8988T (cell line): ENCODE data around the gene GALNT13.
A peak's percentile ranks its signal among the peaks of the same experiment; 100 is the strongest.

Source experiments
- DNase-seq: peaks from one replicate; pipeline ENCODE4 v3.0.0; 2011

The GALNT13 gene

GRCh38 chr2:154331784-154332183 is 460.1 kb downstream of the GALNT13 start:
- DNase-seq, result no peak

GRCh38 chr2:154336201-154336600 is 464.5 kb downstream of the GALNT13 start:
- DNase-seq, result no peak

GRCh38 chr2:154338352-154338967 is 466.7 kb downstream of the GALNT13 start:
- no peak for DNase-seq

- no peak for DNase-seq
Observed at GRCh38 chr2:154343282-154343681, 471.6 kb downstream of the GALNT13 start.

- DNase-seq, result no peak
Observed at GRCh38 chr2:154350911-154351310, 479.2 kb downstream of the GALNT13 start.

GRCh38 chr2:154361276-154361675 is 489.6 kb downstream of the GALNT13 start:
- no peak for DNase-seq

GRCh38 chr2:154368153-154368552 is 496.4 kb downstream of the GALNT13 start:
- no peak for DNase-seq

GRCh38 chr2:154370873-154371272 is 499.2 kb downstream of the GALNT13 start:
- DNase-seq, result no peak

- DNase-seq, result no peak
Observed at GRCh38 chr2:154374416-154374815, 502.7 kb downstream of the GALNT13 start.

GRCh38 chr2:154375579-154375931 is 503.8 kb downstream of the GALNT13 start:
- peak; percentile 8 for DNase-seq

GRCh38 chr2:154381931-154382794 is 510.4 kb downstream of the GALNT13 start:
- DNase-seq, result no peak

GRCh38 chr2:154386186-154386585 is 514.5 kb downstream of the GALNT13 start:
- no peak for DNase-seq

- no peak for DNase-seq
Observed at GRCh38 chr2:154391051-154391450, 519.3 kb downstream of the GALNT13 start.

GRCh38 chr2:154392256-154392655 is 520.5 kb downstream of the GALNT13 start:
- no peak for DNase-seq

- DNase-seq, result no peak
Observed at GRCh38 chr2:154394600-154394999, 522.9 kb downstream of the GALNT13 start.

GRCh38 chr2:154400563-154401290 is 529.0 kb downstream of the GALNT13 start:
- DNase-seq, result no peak

- no peak for DNase-seq
Observed at GRCh38 chr2:154402213-154402612, 530.5 kb downstream of the GALNT13 start.

- no peak for DNase-seq
Observed at GRCh38 chr2:154403242-154403790, 531.6 kb downstream of the GALNT13 start.

- no peak for DNase-seq
Observed at GRCh38 chr2:154408786-154409185, 537.1 kb downstream of the GALNT13 start.

GRCh38 chr2:154422251-154422650 is 550.5 kb downstream of the GALNT13 start:
- DNase-seq, result no peak

GRCh38 chr2:154425994-154426393 is 554.3 kb downstream of the GALNT13 start:
- DNase-seq, result no peak

- DNase-seq, result no peak
Observed at GRCh38 chr2:154427453-154427852, 555.7 kb downstream of the GALNT13 start.

GRCh38 chr2:154428022-154428421 is 556.3 kb downstream of the GALNT13 start:
- DNase-seq, result no peak

GRCh38 chr2:154433010-154433409 is 561.3 kb downstream of the GALNT13 start:
- no peak for DNase-seq
